H9 (cell line): ENCODE measurements around the gene LMNTD2. TPM values are rescaled to one million over a fixed set of nuclear protein-coding genes. Genes with fewer than 3 reads are reported as not detected.
A peak's percentile ranks its signal among the peaks of the same experiment; 100 is the strongest.

Experiments
- DNase-seq: peaks from one replicate; pipeline ENCODE4 v3.0.0-alpha.2; 2017
- H2AFZ ChIP-seq: one replicate; pipeline ENCODE4 v1.6.1; 2013; ENCODE audit warnings: mild to moderate bottlenecking, low read length, control low read depth, moderate library complexity
- H2AK5ac ChIP-seq: 2 replicates; pipeline ENCODE4 v1.6.1; 2013; ENCODE audit warnings: low read length, control low read depth, mixed read lengths; ENCODE audit not compliant: insufficient read length
- H2BK120ac ChIP-seq: one replicate; pipeline ENCODE4 v1.6.1; 2013; ENCODE audit warnings: low read depth, mild to moderate bottlenecking, low read length, control low read depth, inconsistent platforms; ENCODE audit not compliant: poor library complexity, severe bottlenecking
- H2BK12ac ChIP-seq: 2 replicates; pipeline ENCODE4 v1.6.1; 2013; ENCODE audit warnings: low read length, control low read depth, mixed read lengths, low read depth; ENCODE audit not compliant: insufficient read length
- H2BK15ac ChIP-seq: 2 replicates; pipeline ENCODE4 v1.6.1; 2013; ENCODE audit warnings: low read depth, low read length, control low read depth
- H2BK20ac ChIP-seq: one replicate; pipeline ENCODE4 v1.6.1; 2013; ENCODE audit warnings: low read depth, mild to moderate bottlenecking, low read length, control low read depth, inconsistent platforms; ENCODE audit not compliant: poor library complexity, severe bottlenecking
- H2BK5ac ChIP-seq: 2 replicates; pipeline ENCODE4 v1.6.1; 2013; ENCODE audit warnings: low read length, control low read depth, mixed read lengths; ENCODE audit not compliant: insufficient read length
- H3K14ac ChIP-seq: 2 replicates; pipeline ENCODE4 v1.6.1; 2013; ENCODE audit warnings: low read length, control low read depth; ENCODE audit not compliant: insufficient read depth
- H3K18ac ChIP-seq: 2 replicates; pipeline ENCODE4 v1.6.1; 2013; ENCODE audit warnings: low read depth, mild to moderate bottlenecking, mixed read lengths, low read length, control low read depth; ENCODE audit not compliant: insufficient read length
- H3K23ac ChIP-seq: 2 replicates; pipeline ENCODE4 v1.6.1; 2013; ENCODE audit warnings: low read length, control low read depth, mixed read lengths, low read depth; ENCODE audit not compliant: insufficient read length
- H3K23me2 ChIP-seq: 2 replicates; pipeline ENCODE4 v1.6.1; 2013; ENCODE audit warnings: low read depth, mild to moderate bottlenecking, mixed read lengths, low read length, control low read depth; ENCODE audit not compliant: insufficient read length, poor library complexity, severe bottlenecking
- H3K27ac ChIP-seq: 2 replicates; pipeline ENCODE4 v1.5.1; 2013; ENCODE audit warnings: low read length, control low read depth, mixed read lengths, low read depth; ENCODE audit not compliant: insufficient read length
- H3K27me3 ChIP-seq: 2 replicates; pipeline ENCODE4 v1.6.1; 2013; ENCODE audit warnings: low read length, control low read depth, inconsistent platforms; ENCODE audit not compliant: insufficient read depth
- H3K4ac ChIP-seq: 2 replicates; pipeline ENCODE4 v1.6.1; 2013; ENCODE audit warnings: low read depth, mild to moderate bottlenecking, control low read depth, inconsistent platforms, low read length, moderate library complexity
- H3K4me1 ChIP-seq: 2 replicates; pipeline ENCODE4 v1.6.1; 2013; ENCODE audit warnings: low read length, control low read depth, inconsistent platforms; ENCODE audit not compliant: insufficient read depth
- H3K4me2 ChIP-seq: 2 replicates; pipeline ENCODE4 v1.6.1; 2013; ENCODE audit warnings: low read length, control low read depth, mixed read lengths; ENCODE audit not compliant: insufficient read length, insufficient read depth
- H3K56ac ChIP-seq: 2 replicates; pipeline ENCODE4 v1.6.1; 2013; ENCODE audit warnings: low read depth, mild to moderate bottlenecking, mixed read lengths, low read length, control low read depth; ENCODE audit not compliant: insufficient read length
- H3K79me1 ChIP-seq: 2 replicates; pipeline ENCODE4 v1.6.1; 2013; ENCODE audit warnings: low read depth, mild to moderate bottlenecking, moderate library complexity, low read length, control low read depth, inconsistent platforms; ENCODE audit not compliant: insufficient read depth, poor library complexity, severe bottlenecking
- H3K79me2 ChIP-seq: 2 replicates; pipeline ENCODE4 v1.6.1; 2013; ENCODE audit warnings: low read length, control low read depth, inconsistent platforms; ENCODE audit not compliant: insufficient read depth
- H3K9ac ChIP-seq: 2 replicates; pipeline ENCODE4 v1.6.1; 2013; ENCODE audit warnings: low read length, control low read depth, mixed read lengths; ENCODE audit not compliant: insufficient read length; ENCODE audit errors: extremely low read depth
- H3K9me3 ChIP-seq: one replicate; pipeline ENCODE4 v1.6.1; 2013; ENCODE audit warnings: low read depth, low read length, inconsistent platforms; ENCODE audit not compliant: control insufficient read depth
- H3T11ph ChIP-seq: one replicate; pipeline ENCODE4 v1.6.1; 2013; ENCODE audit warnings: mild to moderate bottlenecking, low read length, control low read depth, inconsistent platforms
- H4K20me1 ChIP-seq: one replicate; pipeline ENCODE4 v1.6.1; 2013; ENCODE audit not compliant: control insufficient read depth, insufficient read length, insufficient read depth
- H4K5ac ChIP-seq: 2 replicates; pipeline ENCODE4 v1.6.1; 2013; ENCODE audit warnings: low read depth, mild to moderate bottlenecking, mixed read lengths, low read length, control low read depth; ENCODE audit not compliant: insufficient read length
- H4K8ac ChIP-seq: replicated peaks from 2 replicates; pipeline ENCODE4 v1.6.1; 2013; ENCODE audit warnings: low read length, control low read depth, mixed read lengths, low read depth; ENCODE audit not compliant: insufficient read length
- H4K91ac ChIP-seq: 2 replicates; pipeline ENCODE4 v1.6.1; 2013; ENCODE audit warnings: low read depth, mild to moderate bottlenecking, moderate library complexity, mixed read lengths, low read length, control low read depth; ENCODE audit not compliant: insufficient read length
- H3K27ac Mint-ChIP-seq, 3 experiments: 2 replicates in 2 of 3; 3 replicates in 1 of 3; pipeline ENCODE4 v1.8.0; 2020 to 2021; ENCODE audit warnings: mixed read lengths in 3 of 3, mild to moderate bottlenecking in 1 of 3, moderate library complexity in 1 of 3
- H3K27me3 Mint-ChIP-seq: 2 replicates; pipeline ENCODE4 v1.8.0; 2021; ENCODE audit warnings: low read depth, mild to moderate bottlenecking, moderate library complexity, mixed read lengths
- H3K36me3 Mint-ChIP-seq, 3 experiments: 2 replicates in 2 of 3; 3 replicates in 1 of 3; pipeline ENCODE4 v1.8.0; 2020 to 2021; ENCODE audit warnings: low read depth in 3 of 3, mixed read lengths in 3 of 3; ENCODE audit not compliant: insufficient read depth in 1 of 3
- H3K4me1 Mint-ChIP-seq, 2 experiments: 2 replicates each; pipeline ENCODE4 v1.8.0; 2020; ENCODE audit warnings: mixed read lengths in 2 of 2
- H3K4me3 Mint-ChIP-seq, 2 experiments: 2 replicates in 1 of 2; 3 replicates in 1 of 2; pipeline ENCODE4 v1.8.0; 2020 to 2021; ENCODE audit warnings: mild to moderate bottlenecking in 2 of 2, mixed read lengths in 2 of 2, moderate library complexity in 1 of 2
- H3K9me3 Mint-ChIP-seq, 2 experiments: 2 replicates in 1 of 2; 3 replicates in 1 of 2; pipeline ENCODE4 v1.8.0; 2020; ENCODE audit warnings: mild to moderate bottlenecking in 2 of 2, mixed read lengths in 2 of 2, moderate library complexity in 1 of 2
- CTCF ChIP-seq: fragments of 200-600 bp; sonication (generic); conservative IDR thresholded peaks from 3 replicates; pipeline ENCODE4 v1.8.0; 2021; ENCODE audit warnings: antibody characterized with exemption, mild to moderate bottlenecking
- WGBS: extraction: QIAGEN DNeasy Blood & Tissue Kit; methylation state at CpG from one replicate; pipeline ENCODE4 v1.1.7; 2013; ENCODE audit warnings: missing lambda C conversion rate, low lambda C conversion rate, mixed read lengths; ENCODE audit not compliant: insufficient read length; ENCODE audit errors: extremely low coverage; 5-methylcytosine and 5-hydroxymethylcytosine counted together
- total RNA-seq: library from RNA; stranded (reverse); gene quantifications from 2 replicates; pipeline ENCODE4 v1.2.1, GENCODE V29; 2021

The LMNTD2 gene
- total RNA-seq, 1 experiment from 2014 or later, result 4.7 TPM

GRCh38 chr11:561148-562003, 838 bp upstream of the LMNTD2 start:
- Histone ChIP-seq H4K20me1 (no peaks in the 10 kb centered on the region), H2AK5ac (no peak overlapping the region), H2BK15ac (no peak overlapping the region), H3K27ac (no peak overlapping the region), H2BK20ac (no peak overlapping the region), H4K8ac (no peak overlapping the region), H3K18ac (no peak overlapping the region), H3K79me1 (no peaks in the 10 kb centered on the region), H3K4ac (no peak overlapping the region), H2AFZ (no peak overlapping the region), H3K23me2 (peaks cover 7% of the 10 kb centered on the region), H3K9ac (peak overlapping the region; percentile 23), H3K79me2 (no peaks in the 10 kb centered on the region), H3K9me3 (no peaks in the 10 kb centered on the region), H3K23ac (no peak overlapping the region), H3K56ac (no peak overlapping the region), H3T11ph (no peak overlapping the region), H2BK5ac (no peak overlapping the region), H3K4me1 (no peaks in the 10 kb centered on the region), H3K27me3 (peaks cover 5% of the 10 kb centered on the region; the same call in 1 of the 2 replicates), H3K4me2 (peak overlapping the region; percentile 74), H4K5ac (no peak overlapping the region), H4K91ac (no peak overlapping the region), H2BK12ac (no peak overlapping the region), H2BK120ac (no peak overlapping the region), H3K14ac (0 out of 2 replicates have a peak overlapping the region, but pooled peaks have one; percentile 35)
- Mint-ChIP-seq H3K4me1 (peaks cover 16 to 31% of the 10 kb centered on the region in 2 experiments), H3K27ac (no peak overlapping the region), H3K36me3 (peaks cover 2 to 11% (median 4%) of the 10 kb centered on the region in 3 experiments; a peak in 5 of 7 replicates), H3K4me3 (peak overlapping the region; percentile 83 to 90), H3K27me3 (peaks cover 24% of the 10 kb centered on the region), H3K9me3 (no peaks in the 10 kb centered on the region; a peak in 2 of 5 replicates)
- DNase-seq, result no peak
- no CpG with 5 or more reads among the region's 67 CpGs for WGBS
- no peak for TF ChIP-seq CTCF
